WI38 (cell line): Measurements from ENCODE around the gene PIPOX.

Experiments used
- H3K4me3 ChIP-seq: 2 replicates; pipeline ENCODE4 v1.5.1; 2011; ENCODE audit warnings: low read depth, mild to moderate bottlenecking, control low read depth, low read length
- CTCF ChIP-seq: IDR thresholded peaks from 2 replicates; pipeline ENCODE4 v1.5.1; 2012; ENCODE audit warnings: low read depth, mild to moderate bottlenecking, control low read depth, low read length

Gene PIPOX

GRCh38 chr17:29045734-29046472, 3.0 kb downstream of the PIPOX start:
- TF ChIP-seq CTCF = no peak
- H3K4me3 ChIP-seq = no peak overlapping the region

- TF ChIP-seq CTCF = no peak
- no peak overlapping the region for H3K4me3 ChIP-seq
These were observed 3.5 kb downstream of the PIPOX start for GRCh38 chr17:29046473-29046839.

- H3K4me3 ChIP-seq = no peak overlapping the region
- no peak for TF ChIP-seq CTCF
These were observed 5.8 kb downstream of the PIPOX start for GRCh38 chr17:29048440-29049368.

GRCh38 chr17:29049541-29050145, 6.7 kb downstream of the PIPOX start:
- TF ChIP-seq CTCF = no peak

GRCh38 chr17:29050176-29050575, 7.2 kb downstream of the PIPOX start:
- TF ChIP-seq CTCF = no peak
- no peak overlapping the region for H3K4me3 ChIP-seq

More at GRCh38 chr17:29049541-29050145, 6.7 kb downstream of the PIPOX start:
- H3K4me3 ChIP-seq = no peak overlapping the region

GRCh38 chr17:29051194-29051593, 8.3 kb downstream of the PIPOX start:
- no peak overlapping the region for H3K4me3 ChIP-seq
- TF ChIP-seq CTCF = no peak
